Testis (tissue), 2 donors: Measurements from ENCODE around the gene NBAS.

Experiments used
- CTCF ChIP-seq, 3 experiments: fragments of 450-650 bp in 2 of 3; fragments of 200-600 bp in 1 of 3; sonication (generic) in 1 of 3; IDR thresholded peaks; one replicate each; pipeline ENCODE4 v1.5.1; 2016 to 2019; ENCODE audit warnings: antibody characterized with exemption in 3 of 3, mild to moderate bottlenecking in 2 of 3, moderate library complexity in 1 of 3
- POLR2A ChIP-seq: fragments of 450-650 bp; IDR thresholded peaks from one replicate; pipeline ENCODE4 v1.6.1; 2017; ENCODE audit warnings: antibody characterized with exemption, mild to moderate bottlenecking, moderate library complexity

GRCh38 chr2:15195813-15196212 lies 365.3 kb downstream of the NBAS start:
- no peak for TF ChIP-seq CTCF (IDR thresholded peaks at IDR 0.05)
- TF ChIP-seq POLR2A = no peak
